KMS-11 (cell line): Measurements from ENCODE around the gene BPIFA3.

Experiments
- H2AFZ ChIP-seq: fragments of 200-600 bp; sonication (generic); 2 replicates; pipeline ENCODE4 v1.6.1; 2016; ENCODE audit warnings: antibody characterized with exemption, mixed run types, low read depth
- H3K27ac ChIP-seq: fragments of 200-600 bp; sonication (generic); 2 replicates; pipeline ENCODE4 v1.6.1; 2016; ENCODE audit warnings: mild to moderate bottlenecking, mixed run types
- H3K27me3 ChIP-seq: fragments of 200-600 bp; sonication (generic); 2 replicates; pipeline ENCODE4 v1.6.1; 2017; ENCODE audit warnings: mild to moderate bottlenecking, low read depth, mixed run types, moderate library complexity; ENCODE audit not compliant: insufficient read depth
- H3K36me3 ChIP-seq: fragments of 200-600 bp; sonication (generic); 2 replicates; pipeline ENCODE4 v1.6.1; 2017; ENCODE audit warnings: mild to moderate bottlenecking, mixed run types; ENCODE audit not compliant: insufficient read depth
- H3K4me1 ChIP-seq: fragments of 200-600 bp; sonication (generic); 2 replicates; pipeline ENCODE4 v1.6.1; 2016; ENCODE audit warnings: mild to moderate bottlenecking, low read depth, mixed run types; ENCODE audit not compliant: poor library complexity, severe bottlenecking
- H3K4me2 ChIP-seq: fragments of 200-600 bp; sonication (generic); 2 replicates; pipeline ENCODE4 v1.7.0; 2016; ENCODE audit warnings: mild to moderate bottlenecking, mixed run types
- H3K4me3 ChIP-seq: fragments of 200-600 bp; sonication (generic); IDR thresholded peaks from 2 replicates; pipeline ENCODE4 v1.6.1; 2017; ENCODE audit warnings: low read depth, low read length, mixed read lengths; ENCODE audit not compliant: insufficient read depth
- H3K79me2 ChIP-seq: fragments of 200-600 bp; sonication (generic); 2 replicates; pipeline ENCODE4 v1.6.1; 2016; ENCODE audit warnings: low read depth, mixed run types; ENCODE audit not compliant: insufficient read depth
- H3K9ac ChIP-seq: fragments of 200-600 bp; sonication (generic); 2 replicates; pipeline ENCODE4 v1.6.1; 2016; ENCODE audit warnings: mild to moderate bottlenecking, mixed run types
- H4K20me1 ChIP-seq: fragments of 200-600 bp; sonication (generic); 2 replicates; pipeline ENCODE4 v1.6.1; 2016; ENCODE audit warnings: mild to moderate bottlenecking, mixed run types; ENCODE audit not compliant: insufficient read depth
- CTCF ChIP-seq: fragments of 200-600 bp; sonication (generic); conservative IDR thresholded peaks from 2 replicates; pipeline ENCODE4 v1.6.1; 2017; ENCODE audit warnings: low read depth, mild to moderate bottlenecking, antibody characterized with exemption, low read length, moderate library complexity, mixed read lengths

BPIFA3 gene

DNA sequence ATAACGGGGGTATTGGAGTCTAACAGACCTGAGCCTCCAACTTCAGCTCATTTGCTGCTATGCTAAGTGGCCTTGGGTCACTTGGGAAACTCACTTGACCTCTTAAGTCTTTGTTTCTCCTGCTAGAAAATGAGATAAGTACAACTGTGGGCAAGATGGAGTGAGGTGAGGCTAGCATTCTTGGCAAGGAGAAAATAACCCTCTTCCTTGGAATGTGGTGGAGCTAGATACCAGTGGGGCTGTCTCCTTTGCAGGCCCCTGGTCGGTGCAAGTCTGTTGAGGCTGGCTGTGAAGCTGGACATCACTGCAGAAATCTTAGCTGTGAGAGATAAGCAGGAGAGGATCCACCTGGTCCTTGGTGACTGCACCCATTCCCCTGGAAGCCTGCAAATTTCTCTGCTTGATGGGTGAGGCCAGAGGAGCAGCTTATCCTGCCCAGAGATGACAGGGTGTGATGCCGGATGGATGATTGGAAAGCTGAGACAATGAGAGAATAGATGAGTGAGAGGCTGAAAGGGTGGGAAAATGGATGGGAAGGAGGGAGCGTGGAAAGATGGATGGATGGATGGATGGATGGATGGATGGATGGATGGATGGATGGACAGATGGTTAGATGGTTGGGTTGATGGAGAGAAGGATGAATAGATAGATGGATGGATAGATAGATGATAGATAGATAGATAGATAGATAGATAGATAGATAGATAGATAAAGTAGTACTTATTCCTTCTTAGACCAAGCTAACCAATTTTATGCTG lies 23.0 kb downstream of the BPIFA3 start:
- H3K4me1 ChIP-seq = no peaks in the 10 kb centered on the region
- no peak overlapping the region for H3K27ac ChIP-seq
- no peak overlapping the region for H3K4me2 ChIP-seq
- no peak overlapping the region for H3K4me3 ChIP-seq
- no peak overlapping the region for H3K9ac ChIP-seq
- H4K20me1 ChIP-seq = no peaks in the 10 kb centered on the region
- no peak overlapping the region for H2AFZ ChIP-seq
- H3K27me3 ChIP-seq = no peaks in the 10 kb centered on the region
- TF ChIP-seq CTCF = no peak
- H3K79me2 ChIP-seq = no peaks in the 10 kb centered on the region
- no peaks in the 10 kb centered on the region for H3K36me3 ChIP-seq

DNA sequence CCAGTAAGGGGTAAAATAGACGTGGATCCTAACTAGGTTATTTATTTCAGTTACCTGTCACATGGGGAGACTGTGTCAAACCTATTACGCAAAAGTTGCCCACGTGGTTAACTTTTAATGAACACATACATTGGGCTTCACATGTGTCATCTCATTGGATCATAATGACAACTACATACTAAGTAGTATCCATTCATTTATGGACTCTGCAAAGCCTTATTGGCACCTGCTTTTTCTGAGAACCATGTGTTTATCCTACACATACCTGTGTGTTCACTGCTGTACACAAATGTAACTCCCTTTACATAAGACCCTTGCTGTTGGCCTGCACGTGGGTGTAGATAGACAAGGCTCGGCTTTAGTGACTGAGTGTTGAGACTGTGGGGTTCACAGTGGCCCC lies 23.8 kb downstream of the BPIFA3 start:
- Histone ChIP-seq H3K4me3 (no peak overlapping the region), H3K27ac (no peak overlapping the region), H3K79me2 (no peaks in the 10 kb centered on the region), H3K36me3 (no peaks in the 10 kb centered on the region), H3K4me1 (no peaks in the 10 kb centered on the region), H4K20me1 (no peaks in the 10 kb centered on the region), H3K27me3 (no peaks in the 10 kb centered on the region), H3K4me2 (no peak overlapping the region), H2AFZ (no peak overlapping the region), H3K9ac (no peak overlapping the region)
- TF ChIP-seq CTCF = no peak

DNA sequence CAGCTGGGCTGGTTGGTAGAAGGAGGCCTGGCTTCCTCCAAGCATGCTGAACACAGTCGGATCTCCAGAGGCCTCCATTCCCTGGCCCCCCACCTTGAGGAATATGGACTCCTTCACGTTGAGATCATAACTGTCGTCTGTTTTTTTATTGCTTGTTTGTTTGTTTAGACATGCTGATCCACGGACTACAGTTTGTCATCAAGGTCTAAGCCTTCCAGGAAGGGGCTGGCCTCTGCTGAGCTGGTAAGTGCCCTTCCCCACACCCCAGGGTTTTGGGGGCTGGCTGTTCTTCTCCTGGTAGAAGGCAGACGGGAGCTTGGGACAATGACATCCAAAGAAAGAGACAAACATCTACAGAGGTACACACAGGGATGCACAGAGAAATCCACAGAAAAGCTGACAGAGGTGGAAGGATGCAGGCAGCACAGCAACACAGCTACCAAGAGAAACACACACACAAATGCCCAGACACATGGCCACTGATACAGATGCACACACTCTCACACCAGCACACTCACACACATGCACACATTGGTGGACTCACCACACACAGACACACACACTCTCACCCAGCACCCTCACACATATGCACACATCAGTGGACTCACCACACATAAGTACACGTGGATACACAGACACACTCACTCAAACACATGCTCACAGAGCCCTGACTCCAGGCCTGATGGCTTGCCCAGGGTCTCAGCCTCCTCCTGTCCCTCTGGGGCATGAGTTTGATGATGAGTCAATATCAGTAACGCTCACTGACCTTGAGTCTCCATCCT lies 25.4 kb downstream of the BPIFA3 start:
- H4K20me1 ChIP-seq = no peaks in the 10 kb centered on the region
- no peak overlapping the region for H3K9ac ChIP-seq
- H3K27me3 ChIP-seq = no peaks in the 10 kb centered on the region
- no peak overlapping the region for H3K27ac ChIP-seq
- no peak overlapping the region for H3K4me3 ChIP-seq
- no peak overlapping the region for H2AFZ ChIP-seq
- no peaks in the 10 kb centered on the region for H3K79me2 ChIP-seq
- H3K36me3 ChIP-seq = no peaks in the 10 kb centered on the region
- TF ChIP-seq CTCF = no peak
- no peak overlapping the region for H3K4me2 ChIP-seq
- no peaks in the 10 kb centered on the region for H3K4me1 ChIP-seq

DNA sequence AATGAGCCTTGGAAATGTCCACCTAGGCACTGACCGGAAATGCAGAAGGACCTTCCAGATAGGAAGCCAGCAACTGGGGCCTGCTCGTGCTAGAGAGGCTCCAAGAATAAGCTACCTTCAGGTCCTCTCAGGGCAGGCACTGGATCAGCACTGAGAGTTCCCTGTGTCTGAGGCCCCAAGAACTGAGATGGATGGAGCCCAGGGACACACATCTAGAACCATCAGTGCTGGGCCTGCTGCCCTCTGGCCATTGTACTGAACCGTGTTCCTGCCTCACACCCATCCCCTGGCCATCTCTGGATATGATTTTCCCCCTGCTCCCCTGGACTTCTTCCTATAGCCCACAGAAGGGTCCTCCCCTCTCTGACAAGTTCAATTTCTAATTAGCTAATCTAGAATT lies 28.9 kb downstream of the BPIFA3 start:
- H3K4me3 ChIP-seq = no peak overlapping the region
- H3K9ac ChIP-seq = no peak overlapping the region
- no peaks in the 10 kb centered on the region for H3K79me2 ChIP-seq
- no peaks in the 10 kb centered on the region for H4K20me1 ChIP-seq
- no peak for TF ChIP-seq CTCF
- H3K36me3 ChIP-seq = no peaks in the 10 kb centered on the region
- H3K27ac ChIP-seq = no peak overlapping the region
- no peak overlapping the region for H3K4me2 ChIP-seq
- H3K27me3 ChIP-seq = no peaks in the 10 kb centered on the region
- H3K4me1 ChIP-seq = no peaks in the 10 kb centered on the region
- no peak overlapping the region for H2AFZ ChIP-seq
